ENCODE data around the gene TMEM81. TPM values are rescaled to one million over a fixed set of nuclear protein-coding genes. Genes with fewer than 3 reads are reported as not detected.

The TMEM81 gene
- total RNA-seq, 1 experiment from 2014 or later: 5.4 TPM

DNA sequence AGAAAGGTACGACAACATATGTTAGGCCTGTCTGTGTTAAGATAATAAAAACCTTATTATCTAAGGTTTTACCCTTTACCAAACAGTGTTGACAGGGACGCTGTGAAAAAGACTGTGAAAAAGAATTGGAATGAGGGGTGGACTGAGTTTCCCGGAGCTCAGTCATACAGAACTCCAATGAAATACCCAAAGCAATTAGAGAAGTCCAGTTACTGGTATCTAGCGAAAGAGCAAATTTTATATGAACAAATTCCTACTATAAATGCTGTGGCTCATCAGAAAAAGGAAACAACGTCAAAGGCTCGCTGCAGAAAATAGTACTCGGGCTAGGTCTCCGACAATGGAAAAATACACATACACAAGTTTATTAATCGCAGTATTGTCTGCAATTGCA lies 38.2 kb upstream of the TMEM81 start:
- CTCF ChIA-PET: no interaction called here
- no peaks in the 10 kb centered on the region for H3F3A ChIP-seq (ENCODE audit: insufficient read depth, low read depth)
- peak overlapping the region; percentile 99 for H3K4me2 ChIP-seq
- H3K27ac ChIP-seq: peak overlapping the region; percentile 79
- peak overlapping the region; percentile 90 for H2AFZ ChIP-seq
- H3K4me1 ChIP-seq (replicated peaks; ENCODE audit: insufficient read depth): peaks cover 13% of the 10 kb centered on the region
- TF ChIP-seq, protein P1, sequence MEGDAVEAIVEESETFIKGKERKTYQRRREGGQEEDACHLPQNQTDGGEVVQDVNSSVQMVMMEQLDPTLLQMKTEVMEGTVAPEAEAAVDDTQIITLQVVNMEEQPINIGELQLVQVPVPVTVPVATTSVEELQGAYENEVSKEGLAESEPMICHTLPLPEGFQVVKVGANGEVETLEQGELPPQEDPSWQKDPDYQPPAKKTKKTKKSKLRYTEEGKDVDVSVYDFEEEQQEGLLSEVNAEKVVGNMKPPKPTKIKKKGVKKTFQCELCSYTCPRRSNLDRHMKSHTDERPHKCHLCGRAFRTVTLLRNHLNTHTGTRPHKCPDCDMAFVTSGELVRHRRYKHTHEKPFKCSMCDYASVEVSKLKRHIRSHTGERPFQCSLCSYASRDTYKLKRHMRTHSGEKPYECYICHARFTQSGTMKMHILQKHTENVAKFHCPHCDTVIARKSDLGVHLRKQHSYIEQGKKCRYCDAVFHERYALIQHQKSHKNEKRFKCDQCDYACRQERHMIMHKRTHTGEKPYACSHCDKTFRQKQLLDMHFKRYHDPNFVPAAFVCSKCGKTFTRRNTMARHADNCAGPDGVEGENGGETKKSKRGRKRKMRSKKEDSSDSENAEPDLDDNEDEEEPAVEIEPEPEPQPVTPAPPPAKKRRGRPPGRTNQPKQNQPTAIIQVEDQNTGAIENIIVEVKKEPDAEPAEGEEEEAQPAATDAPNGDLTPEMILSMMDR (conservative IDR thresholded peaks at IDR 0.05): 0 out of 2 replicates have a peak, but pooled peaks have one; percentile 49
- no peak for TF ChIP-seq EZH2 (IDR thresholded peaks at IDR 0.05; ENCODE audit: low read depth)
- H3K9me3 ChIP-seq (ENCODE audit: insufficient read depth, low read depth): no peaks in the 10 kb centered on the region
- POLR2A ChIA-PET (ENCODE audit: unreplicated experiment): interaction anchor here (0.6 to 0.7 kb wide), 2 partner anchors 44 to 197 kb away, joined by 3 to 4 read pairs; no protein-coding TSS in a partner anchor
- no peaks in the 10 kb centered on the region for H3K27me3 ChIP-seq (ENCODE audit: insufficient read depth, low read depth)
- H3K4me3 ChIP-seq: peak overlapping the region; percentile 84
- no peaks in the 10 kb centered on the region for H3K9me2 ChIP-seq (ENCODE audit: insufficient read depth)
- peaks cover 35% of the 10 kb centered on the region for H3K79me2 ChIP-seq (ENCODE audit: low read depth)
- TSS peak; percentile 65 for BruUV-seq (replicated peaks)
- intact Hi-C loops (cut with micrococcal nuclease; ENCODE audit: unreplicated experiment): loop anchor here (1.0 to 2.0 kb wide), 5 partner anchors 18 to 606 kb away; partner anchors contain the start of genes DSTYK, MDM4 and TMCC2
- H4K20me1 ChIP-seq (ENCODE audit: insufficient read depth): peaks cover 3% of the 10 kb centered on the region; the same call in 1 of the 2 replicates
- no peak for DNase-seq
- H3K36me3 ChIP-seq (ENCODE audit: low read depth): 0 out of 2 replicates have a peak, but pooled peaks cover 4% of the 10 kb centered on the region

DNA sequence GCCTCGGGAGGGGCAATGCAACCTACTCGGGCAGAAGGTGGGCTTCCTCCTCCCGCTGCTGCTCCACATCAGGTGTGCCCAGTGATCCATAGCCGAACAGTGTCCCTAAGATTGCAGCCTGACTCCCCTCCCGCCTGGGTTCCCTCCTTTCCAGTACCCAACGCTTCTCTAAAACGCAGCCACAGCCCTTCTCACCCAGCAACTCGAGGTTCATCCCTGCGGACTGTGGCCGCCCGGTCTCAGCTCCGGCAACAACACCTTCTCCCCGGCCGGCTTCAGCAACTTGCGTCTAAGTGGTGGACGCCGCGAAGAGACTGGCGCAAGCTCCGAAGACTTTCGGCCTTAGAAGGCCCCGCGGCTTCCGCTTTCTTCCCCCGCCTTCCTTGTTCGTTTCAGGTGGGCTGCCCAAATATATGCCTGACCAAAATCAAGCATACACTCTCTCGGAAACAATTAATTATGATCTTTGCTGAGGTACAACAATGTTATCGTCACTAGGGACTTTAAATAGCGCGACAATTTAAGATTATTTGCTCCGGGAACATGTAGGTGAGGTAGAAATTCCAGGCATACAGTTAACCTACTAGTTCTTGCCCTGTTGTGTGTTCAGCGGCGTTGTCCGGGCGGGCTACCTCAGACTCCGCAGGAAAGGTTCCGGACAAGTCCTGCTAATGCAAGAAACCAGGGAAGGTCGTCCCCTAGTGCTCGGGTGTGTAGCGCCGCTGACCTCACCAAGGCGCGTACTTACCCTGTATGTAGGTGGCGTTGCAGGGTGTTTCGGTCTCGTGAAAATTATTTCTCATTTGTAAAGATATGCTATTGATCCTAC lies 37.6 kb upstream of the TMEM81 start, which contains the start of gene RBBP5:
RBBP5 (minus strand) TSS at position 319 of the 829 bp plus-strand sequence; CDS start at position 214, 105 bp downstream.
- H3K9me3 ChIP-seq (ENCODE audit: insufficient read depth, low read depth): no peaks in the 10 kb centered on the region
- DNase-seq: peak; percentile 94 to 95
- POLR2A ChIA-PET (ENCODE audit: unreplicated experiment): interaction anchor here (0.7 kb wide), 1 partner anchor 1967 kb away, joined by 4 read pairs; no protein-coding TSS in a partner anchor
- peak within 1 kb of the TSS; percentile 84 for H3K4me3 ChIP-seq
- no peaks in the 10 kb centered on the region for H3K9me2 ChIP-seq (ENCODE audit: insufficient read depth)
- H3K79me2 ChIP-seq (ENCODE audit: low read depth): peaks cover 35% of the 10 kb centered on the region
- H3F3A ChIP-seq (ENCODE audit: insufficient read depth, low read depth): no peaks in the 10 kb centered on the region
- H3K4me1 ChIP-seq (replicated peaks; ENCODE audit: insufficient read depth): peaks cover 13% of the 10 kb centered on the region
- CTCF ChIA-PET: no interaction called here
- intact Hi-C loops (cut with micrococcal nuclease; ENCODE audit: unreplicated experiment): loop anchor here (1.0 to 2.0 kb wide), 5 partner anchors 19 to 606 kb away; partner anchors contain the start of genes DSTYK, MDM4 and TMCC2
- peaks cover 3% of the 10 kb centered on the region; the same call in 1 of the 2 replicates for H4K20me1 ChIP-seq (ENCODE audit: insufficient read depth)
- no TSS peak for BruUV-seq (replicated peaks)
- H2AFZ ChIP-seq: peak within 1 kb of the TSS; percentile 91
- H3K27ac ChIP-seq: peak within 1 kb of the TSS; percentile 79
- 0 out of 2 replicates have a peak, but pooled peaks cover 6% of the 10 kb centered on the region for H3K36me3 ChIP-seq (ENCODE audit: low read depth)
- no peak for TF ChIP-seq EZH2 (IDR thresholded peaks at IDR 0.05; ENCODE audit: low read depth)
- TF ChIP-seq, protein P1 (conservative IDR thresholded peaks at IDR 0.05): peak; percentile 63
- peak within 1 kb of the TSS; percentile 99 for H3K4me2 ChIP-seq
- no peaks in the 10 kb centered on the region for H3K27me3 ChIP-seq (ENCODE audit: insufficient read depth, low read depth)

DNA sequence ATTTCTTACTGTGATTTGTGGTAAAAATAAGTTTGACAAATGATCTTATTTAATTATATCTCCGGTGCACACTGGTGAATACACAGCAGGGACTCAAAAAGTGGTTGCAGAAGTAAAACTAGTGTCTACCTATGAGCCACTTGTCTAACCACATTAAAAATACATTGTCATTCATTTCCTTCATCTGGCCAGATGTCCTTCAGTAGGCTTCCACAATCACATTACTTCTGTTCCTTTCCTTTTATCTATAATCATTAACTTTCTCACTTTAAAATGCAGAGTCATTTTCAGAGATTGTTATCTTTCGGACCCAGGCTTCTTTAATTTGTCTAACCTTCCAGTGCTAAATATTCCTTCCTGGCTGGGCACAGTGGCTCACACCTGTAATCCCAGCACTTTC lies 34.5 kb upstream of the TMEM81 start:
- H3K4me2 ChIP-seq: no peak overlapping the region
- H3K27ac ChIP-seq: no peak overlapping the region
- peaks cover 21% of the 10 kb centered on the region for H3K36me3 ChIP-seq (ENCODE audit: low read depth)
- TF ChIP-seq, protein P1 (conservative IDR thresholded peaks at IDR 0.05): no peak
- TF ChIP-seq EZH2 (IDR thresholded peaks at IDR 0.05; ENCODE audit: low read depth): no peak
- H3K4me1 ChIP-seq (replicated peaks; ENCODE audit: insufficient read depth): peaks cover 13% of the 10 kb centered on the region
- H3F3A ChIP-seq (ENCODE audit: insufficient read depth, low read depth): no peaks in the 10 kb centered on the region
- ChIA-PET POLR2A (ENCODE audit: unreplicated experiment) (no interaction called here), CTCF (interaction anchor here (0.6 kb wide), 1 partner anchor 600 kb away, joined by 3 read pairs; no protein-coding TSS in a partner anchor)
- H3K4me3 ChIP-seq: no peak overlapping the region
- no peak overlapping the region for H2AFZ ChIP-seq
- peaks cover 39% of the 10 kb centered on the region for H3K79me2 ChIP-seq (ENCODE audit: low read depth)
- no peaks in the 10 kb centered on the region for H3K9me2 ChIP-seq (ENCODE audit: insufficient read depth)
- H4K20me1 ChIP-seq (ENCODE audit: insufficient read depth): peaks cover 9% of the 10 kb centered on the region; the same call in 1 of the 2 replicates
- no peaks in the 10 kb centered on the region for H3K9me3 ChIP-seq (ENCODE audit: insufficient read depth, low read depth)
- intact Hi-C loops (cut with micrococcal nuclease; ENCODE audit: unreplicated experiment): no loop called here
- DNase-seq: no peak
- BruUV-seq (replicated peaks): no TSS peak
- H3K27me3 ChIP-seq (ENCODE audit: insufficient read depth, low read depth): no peaks in the 10 kb centered on the region

Measured in PC-9 (cell line).